Measurements from ENCODE around the gene SELENOF.
A peak's percentile ranks its signal among the peaks of the same experiment; 100 is the strongest.

The SELENOF gene

DNA sequence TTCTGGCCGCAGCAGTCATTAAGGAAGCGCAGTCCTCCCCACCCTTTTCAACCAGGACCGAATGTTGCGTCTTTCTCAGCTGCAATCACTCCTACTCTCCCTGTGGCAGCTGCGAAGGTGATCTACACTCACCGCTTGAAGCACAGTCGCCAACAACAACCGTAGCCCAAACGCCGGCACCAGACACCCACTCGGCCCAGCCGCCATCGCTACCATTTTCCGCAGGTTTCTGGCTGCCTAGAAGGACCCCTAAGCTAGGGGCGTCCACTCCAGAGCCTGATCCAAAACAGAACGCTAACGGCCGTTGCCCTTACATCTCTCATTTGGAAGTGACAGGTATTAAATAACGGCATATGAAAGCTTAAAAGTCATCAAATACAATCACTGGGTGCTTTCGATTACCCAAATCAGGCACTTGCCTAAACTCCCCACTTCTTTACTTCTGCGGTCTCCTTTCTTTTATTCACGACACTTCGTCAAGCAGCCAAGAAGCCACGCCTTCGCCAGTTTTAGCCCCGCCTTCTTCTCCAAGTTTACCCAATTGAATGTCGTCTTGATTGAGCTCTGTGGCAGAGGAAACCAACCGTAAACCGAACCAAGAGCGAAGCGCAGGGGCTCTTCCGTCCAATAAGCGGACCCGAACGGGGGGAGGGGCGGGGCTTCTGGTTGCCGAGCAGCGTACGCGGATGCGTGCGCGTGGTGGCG is at the start of gene SELENOF:
Gene SELENOF (minus strand): TSS at position 231 of the 705 bp plus-strand sequence. CDS start 15 bp downstream, at position 216.
- CTCF ChIA-PET: interaction anchor here (1.0 to 3.1 kb wide), 3 partner anchors 131 to 527 kb away, joined by 3 to 10 read pairs (median 7); no protein-coding TSS in a partner anchor
- peaks cover 43% of the 10 kb centered on the region for H3K4me1 Mint-ChIP-seq

DNA sequence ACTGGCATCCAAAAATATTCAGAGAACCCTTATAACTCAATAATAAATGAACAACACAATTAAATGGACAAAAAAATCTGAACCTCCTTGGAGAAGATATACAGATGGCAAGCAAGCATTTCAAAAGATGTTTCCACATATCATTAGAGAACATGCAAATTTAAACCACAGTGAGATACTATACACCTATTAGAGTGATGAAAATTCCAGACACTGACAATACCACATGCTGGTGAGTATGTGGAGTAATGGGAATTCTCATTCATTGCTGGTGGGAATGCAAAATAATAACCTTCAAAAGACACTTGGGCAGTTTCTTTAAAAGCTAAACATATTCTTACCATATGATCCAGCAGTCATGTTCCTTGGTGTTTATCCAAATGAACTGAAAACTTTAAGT is 46.6 kb upstream of the SELENOF start:
- CTCF ChIA-PET: no interaction called here
- H3K27ac Mint-ChIP-seq: no peak overlapping the region
- H3K4me3 Mint-ChIP-seq: no peak overlapping the region

More for the DNA sequence above, at the start of gene SELENOF:
- H3K36me3 Mint-ChIP-seq: peaks cover 33% of the 10 kb centered on the region
- no peaks in the 10 kb centered on the region for H3K9me3 Mint-ChIP-seq
- no peak within 1 kb of the TSS for H3K4me3 Mint-ChIP-seq
- peak; percentile 100 for DNase-seq
- H3K27me3 Mint-ChIP-seq: no peaks in the 10 kb centered on the region
- H3K27ac Mint-ChIP-seq: no peak within 1 kb of the TSS

GRCh38 chr1:86957221-86957620 is 43.3 kb upstream of the SELENOF start:
- no peak overlapping the region for H3K4me3 Mint-ChIP-seq
- no peaks in the 10 kb centered on the region for H3K36me3 Mint-ChIP-seq
- H3K4me1 Mint-ChIP-seq: no peaks in the 10 kb centered on the region
- no peaks in the 10 kb centered on the region for H3K27me3 Mint-ChIP-seq
- H3K27ac Mint-ChIP-seq: no peak overlapping the region
- CTCF ChIA-PET: no interaction called here
- no peaks in the 10 kb centered on the region for H3K9me3 Mint-ChIP-seq
- no peak for DNase-seq

More for the DNA sequence above, 46.6 kb upstream of the SELENOF start:
- Mint-ChIP-seq H3K4me1 (no peaks in the 10 kb centered on the region), H3K9me3 (no peaks in the 10 kb centered on the region), H3K27me3 (no peaks in the 10 kb centered on the region), H3K36me3 (no peaks in the 10 kb centered on the region)
- no peak for DNase-seq

DNA sequence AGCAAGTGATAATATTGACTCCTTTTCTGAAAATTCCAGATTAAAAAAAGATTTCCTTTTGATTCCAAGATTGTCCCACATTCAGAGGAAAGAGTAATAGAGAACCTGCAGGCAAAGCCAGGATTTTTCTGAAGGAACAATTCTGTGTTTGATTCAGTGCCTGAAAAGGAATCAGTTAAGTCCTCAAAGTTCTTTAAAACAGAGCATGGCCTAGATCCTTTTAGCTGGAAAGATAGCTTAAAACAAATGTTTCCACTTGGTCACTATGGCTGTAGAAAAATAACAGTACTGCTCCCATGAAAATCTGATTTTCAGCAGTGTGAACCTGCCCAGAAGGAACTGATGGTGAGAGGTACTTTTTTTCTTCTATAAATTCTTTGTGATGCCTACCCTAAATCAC is 42.3 kb upstream of the SELENOF start:
- CTCF ChIA-PET: no interaction called here
- no peak for DNase-seq
- no peaks in the 10 kb centered on the region for H3K36me3 Mint-ChIP-seq
- H3K9me3 Mint-ChIP-seq: no peaks in the 10 kb centered on the region
- H3K4me3 Mint-ChIP-seq: no peak overlapping the region
- H3K4me1 Mint-ChIP-seq: no peaks in the 10 kb centered on the region
- no peak overlapping the region for H3K27ac Mint-ChIP-seq
- no peaks in the 10 kb centered on the region for H3K27me3 Mint-ChIP-seq

DNA sequence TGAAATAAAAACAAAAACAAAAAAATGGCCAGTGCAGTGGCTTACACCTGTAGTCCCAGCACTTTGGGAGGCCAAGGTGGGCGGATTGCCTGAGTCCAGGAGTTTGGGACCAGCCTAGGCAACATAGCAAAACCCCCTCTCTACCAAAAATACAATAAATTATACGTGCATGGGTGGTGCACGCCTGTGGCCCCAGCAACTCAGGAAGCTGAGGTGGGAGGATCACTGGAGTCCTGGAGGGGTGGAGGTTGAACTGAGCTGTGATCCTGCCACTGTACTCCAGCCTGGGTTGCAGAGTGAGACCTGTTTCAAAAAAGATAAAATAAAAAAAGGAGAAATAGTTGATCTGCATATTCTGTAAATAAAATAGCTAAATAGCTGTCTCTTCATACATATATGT is 41.8 kb upstream of the SELENOF start:
- no peak overlapping the region for H3K4me3 Mint-ChIP-seq
- H3K36me3 Mint-ChIP-seq: no peaks in the 10 kb centered on the region
- no peak overlapping the region for H3K27ac Mint-ChIP-seq
- no peaks in the 10 kb centered on the region for H3K4me1 Mint-ChIP-seq
- H3K9me3 Mint-ChIP-seq: no peaks in the 10 kb centered on the region
- no peaks in the 10 kb centered on the region for H3K27me3 Mint-ChIP-seq
- CTCF ChIA-PET: no interaction called here
- DNase-seq: no peak

- Mint-ChIP-seq H3K36me3 (no peaks in the 10 kb centered on the region), H3K4me3 (no peak overlapping the region), H3K4me1 (no peaks in the 10 kb centered on the region), H3K27me3 (no peaks in the 10 kb centered on the region), H3K27ac (no peak overlapping the region), H3K9me3 (no peaks in the 10 kb centered on the region)
- no peak for DNase-seq
- CTCF ChIA-PET: no interaction called here
These were observed 39.2 kb upstream of the SELENOF start for GRCh38 chr1:86953167-86953566.

DNA sequence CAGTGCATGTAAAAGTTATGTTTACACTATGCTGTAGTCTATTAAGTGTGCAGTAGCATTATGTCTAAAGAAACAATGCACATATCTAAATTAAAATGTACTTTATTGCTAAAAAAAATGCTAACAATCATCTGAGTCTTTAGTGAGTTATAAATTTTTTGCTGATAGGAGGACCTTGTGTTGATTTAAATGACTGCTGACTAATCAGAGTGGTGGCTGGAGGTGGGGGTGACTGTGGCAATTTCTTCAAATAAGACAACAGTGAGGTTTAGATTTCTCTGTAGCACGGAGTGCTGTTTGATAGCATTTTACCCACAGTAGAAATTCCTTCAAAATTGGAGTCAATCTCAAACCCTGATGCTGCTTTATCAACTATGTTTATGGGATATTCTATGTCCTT is 37.5 kb upstream of the SELENOF start:
- H3K4me1 Mint-ChIP-seq: no peaks in the 10 kb centered on the region
- no peak overlapping the region for H3K4me3 Mint-ChIP-seq
- DNase-seq: no peak
- CTCF ChIA-PET: no interaction called here
- H3K27ac Mint-ChIP-seq: no peak overlapping the region
- H3K27me3 Mint-ChIP-seq: no peaks in the 10 kb centered on the region
- H3K9me3 Mint-ChIP-seq: no peaks in the 10 kb centered on the region
- H3K36me3 Mint-ChIP-seq: no peaks in the 10 kb centered on the region

DNA sequence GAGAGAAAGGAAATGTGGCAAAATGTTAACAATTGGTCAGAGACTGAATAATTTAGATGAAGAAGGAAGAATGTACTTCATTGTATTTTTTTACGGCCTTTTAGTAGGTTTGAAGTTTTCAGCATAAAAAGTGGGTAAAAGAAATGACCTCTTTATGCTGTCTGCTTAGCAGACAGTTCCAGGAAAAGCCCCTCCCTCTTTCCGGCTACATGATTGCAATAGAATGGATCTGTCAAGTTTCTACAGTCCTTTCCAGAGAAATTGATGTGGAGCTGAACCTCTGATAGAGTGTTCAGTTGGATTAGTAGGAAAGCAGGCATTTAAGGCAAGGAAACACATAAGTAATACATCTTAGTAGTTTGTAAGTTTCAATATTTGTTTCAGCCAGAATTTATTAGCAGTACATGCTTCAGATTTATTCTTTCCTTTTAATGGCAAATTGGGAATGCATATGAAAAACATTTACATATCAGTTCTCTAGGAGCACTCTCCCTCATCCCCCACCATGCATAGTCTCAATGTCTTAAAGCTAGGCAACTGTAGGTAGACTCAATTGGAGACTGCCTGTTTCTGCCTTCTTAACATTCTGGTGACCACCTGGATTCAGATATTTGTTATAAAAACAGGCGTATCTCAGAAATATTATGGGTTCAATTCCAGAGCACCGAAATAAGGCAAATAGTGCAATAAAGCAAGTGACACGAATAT is 36.9 kb upstream of the SELENOF start:
- no peak for DNase-seq
- CTCF ChIA-PET: no interaction called here
- H3K4me3 Mint-ChIP-seq: no peak overlapping the region
- H3K36me3 Mint-ChIP-seq: no peaks in the 10 kb centered on the region
- H3K27ac Mint-ChIP-seq: no peak overlapping the region
- H3K27me3 Mint-ChIP-seq: no peaks in the 10 kb centered on the region
- no peaks in the 10 kb centered on the region for H3K9me3 Mint-ChIP-seq
- H3K4me1 Mint-ChIP-seq: no peaks in the 10 kb centered on the region

- DNase-seq: no peak
- Mint-ChIP-seq H3K4me1 (no peaks in the 10 kb centered on the region), H3K36me3 (no peaks in the 10 kb centered on the region), H3K27me3 (no peaks in the 10 kb centered on the region), H3K4me3 (no peak overlapping the region), H3K27ac (no peak overlapping the region), H3K9me3 (no peaks in the 10 kb centered on the region)
- CTCF ChIA-PET: interaction anchor here (0.6 kb wide), 1 partner anchor 76 kb away, joined by 3 read pairs; no protein-coding TSS in a partner anchor
These were observed 34.3 kb upstream of the SELENOF start for GRCh38 chr1:86948212-86948611.

DNA sequence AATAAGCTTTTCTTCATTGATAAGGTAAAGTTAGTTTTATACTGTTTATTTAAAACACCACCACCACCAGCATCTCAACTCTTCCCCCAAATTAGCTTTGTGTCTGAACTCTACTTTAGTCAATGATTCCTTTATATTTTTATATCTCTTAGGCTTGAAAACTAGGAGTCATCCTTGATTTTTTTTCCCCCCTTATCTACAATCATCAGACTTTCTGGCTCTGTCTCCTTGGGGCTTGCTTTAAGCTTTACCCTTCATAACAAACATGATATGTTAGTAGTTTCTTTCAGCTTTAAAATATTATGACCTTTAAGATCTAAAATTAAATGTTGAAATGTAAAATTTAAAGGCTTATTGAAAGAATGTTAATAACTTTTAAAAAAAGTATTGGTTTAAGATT is 28.8 kb upstream of the SELENOF start:
- Mint-ChIP-seq H3K36me3 (no peaks in the 10 kb centered on the region), H3K4me3 (no peak overlapping the region), H3K4me1 (no peaks in the 10 kb centered on the region), H3K9me3 (no peaks in the 10 kb centered on the region), H3K27me3 (no peaks in the 10 kb centered on the region), H3K27ac (no peak overlapping the region)
- CTCF ChIA-PET: no interaction called here
- DNase-seq: no peak

GRCh38 chr1:86942042-86942441 is 28.1 kb upstream of the SELENOF start:
- no peak for DNase-seq
- Mint-ChIP-seq H3K4me3 (no peak overlapping the region), H3K27ac (no peak overlapping the region), H3K9me3 (no peaks in the 10 kb centered on the region), H3K4me1 (no peaks in the 10 kb centered on the region), H3K36me3 (no peaks in the 10 kb centered on the region), H3K27me3 (no peaks in the 10 kb centered on the region)
- CTCF ChIA-PET: interaction anchor here (1.2 kb wide), 1 partner anchor 44 kb away, joined by 3 read pairs; no protein-coding TSS in a partner anchor

- H3K4me3 Mint-ChIP-seq: no peak overlapping the region
- H3K27me3 Mint-ChIP-seq: no peaks in the 10 kb centered on the region
- DNase-seq: no peak
- no peaks in the 10 kb centered on the region for H3K9me3 Mint-ChIP-seq
- H3K4me1 Mint-ChIP-seq: no peaks in the 10 kb centered on the region
- no peak overlapping the region for H3K27ac Mint-ChIP-seq
- CTCF ChIA-PET: interaction anchor here (1.2 kb wide), 1 partner anchor 43 kb away, joined by 3 read pairs; no protein-coding TSS in a partner anchor
- no peaks in the 10 kb centered on the region for H3K36me3 Mint-ChIP-seq
These were observed 26.7 kb upstream of the SELENOF start for GRCh38 chr1:86940599-86940998.

GRCh38 chr1:86939406-86939805 is 25.5 kb upstream of the SELENOF start:
- H3K27ac Mint-ChIP-seq: no peak overlapping the region
- H3K27me3 Mint-ChIP-seq: no peaks in the 10 kb centered on the region
- H3K36me3 Mint-ChIP-seq: no peaks in the 10 kb centered on the region
- no peak for DNase-seq
- no peak overlapping the region for H3K4me3 Mint-ChIP-seq
- H3K9me3 Mint-ChIP-seq: no peaks in the 10 kb centered on the region
- no peaks in the 10 kb centered on the region for H3K4me1 Mint-ChIP-seq
- CTCF ChIA-PET: interaction anchor here (0.8 kb wide), 1 partner anchor 144 kb away, joined by 4 read pairs; no protein-coding TSS in a partner anchor

- no peaks in the 10 kb centered on the region for H3K9me3 Mint-ChIP-seq
- peaks cover under 1% of the 10 kb centered on the region for H3K4me1 Mint-ChIP-seq
- H3K27me3 Mint-ChIP-seq: no peaks in the 10 kb centered on the region
- DNase-seq: no peak
- H3K4me3 Mint-ChIP-seq: no peak overlapping the region
- H3K36me3 Mint-ChIP-seq: no peaks in the 10 kb centered on the region
- CTCF ChIA-PET: interaction anchor here (0.8 kb wide), 1 partner anchor 145 kb away, joined by 4 read pairs; no protein-coding TSS in a partner anchor
- H3K27ac Mint-ChIP-seq: no peak overlapping the region
These were observed 24.9 kb upstream of the SELENOF start for GRCh38 chr1:86938855-86939254.

- no peaks in the 10 kb centered on the region for H3K9me3 Mint-ChIP-seq
- H3K4me3 Mint-ChIP-seq: no peak overlapping the region
- no peaks in the 10 kb centered on the region for H3K27me3 Mint-ChIP-seq
- CTCF ChIA-PET: interaction anchor here (0.8 kb wide), 1 partner anchor 145 kb away, joined by 4 read pairs; no protein-coding TSS in a partner anchor
- no peak overlapping the region for H3K27ac Mint-ChIP-seq
- H3K4me1 Mint-ChIP-seq: peaks cover 5% of the 10 kb centered on the region
- H3K36me3 Mint-ChIP-seq: no peaks in the 10 kb centered on the region
- no peak for DNase-seq
These were observed 24.5 kb upstream of the SELENOF start for GRCh38 chr1:86938450-86938849.

Data from activated naive CD4-positive, alpha-beta T cell treated with anti-CD3 and anti-CD28 coated beads, Interleukin-2, amount 10 ng/mL, durations not matched to agents 7 days and 5 days (primary cell).